Esophagus muscularis mucosa (tissue), 4 donors: ENCODE results near the gene DDX24. TPM values are rescaled to one million over a fixed set of nuclear protein-coding genes. Genes with fewer than 3 reads are reported as not detected.

Experiments used
- DNase-seq: peaks from one replicate; pipeline ENCODE4 v3.0.0-alpha.2; 2017; ENCODE audit errors: extremely low spot score
- H3K27ac ChIP-seq, 4 donors: fragments of 200-600 bp; sonication (generic); replicated peaks in 1 of 4; 1 replicate in 3 of 4; 2 replicates in 1 of 4; pipeline ENCODE4 v1.5.1; 2016 to 2019; ENCODE audit warnings: mild to moderate bottlenecking in 1 of 4
- H3K27me3 ChIP-seq, 4 donors: fragments of 200-600 bp; sonication (generic); one replicate each; pipeline versions ENCODE4 v1.5.1 to v1.6.0; 2016 to 2019
- H3K36me3 ChIP-seq, 4 donors: fragments of 200-600 bp; sonication (generic); one replicate each; pipeline ENCODE4 v1.5.1; 2016 to 2019
- H3K4me1 ChIP-seq, 4 donors: fragments of 200-600 bp; sonication (generic); one replicate each; pipeline ENCODE4 v1.5.1; 2016 to 2019
- H3K4me3 ChIP-seq, 4 donors: fragments of 200-600 bp; sonication (generic); 1 replicate in 2 of 4; 2 replicates in 2 of 4; pipeline ENCODE4 v1.5.1; 2016 to 2019; ENCODE audit warnings: mild to moderate bottlenecking in 4 of 4, moderate library complexity in 1 of 4
- H3K9me3 ChIP-seq, 4 donors: fragments of 200-600 bp; sonication (generic); 1 replicate in 3 of 4; 2 replicates in 1 of 4; pipeline ENCODE4 v1.5.1; 2016 to 2019
- CTCF ChIP-seq, 3 experiments: fragments of 200-600 bp in 2 of 3; fragments of 450-650 bp in 1 of 3; sonication (generic) in 2 of 3; IDR thresholded peaks; one replicate each; pipeline ENCODE4 v1.5.1; 2017 to 2019; ENCODE audit warnings: antibody characterized with exemption in 3 of 3, mild to moderate bottlenecking in 2 of 3, moderate library complexity in 1 of 3
- EP300 ChIP-seq: sonication (generic); formaldehyde crosslinking; IDR thresholded peaks from one replicate; pipeline ENCODE4 v1.6.1; 2017; ENCODE audit warnings: antibody characterized with exemption
- POLR2A ChIP-seq: fragments of 450-650 bp; IDR thresholded peaks from one replicate; pipeline ENCODE4 v1.6.1; 2017; ENCODE audit warnings: antibody characterized with exemption, moderate library complexity, mild to moderate bottlenecking, low read depth
- POLR2AphosphoS5 ChIP-seq, 2 donors: sonication (generic); formaldehyde crosslinking; IDR thresholded peaks; one replicate each; pipeline ENCODE4 v1.6.1; 2017; ENCODE audit warnings: antibody characterized with exemption in 2 of 2
- WGBS: methylation state at CpG from one replicate; pipeline ENCODE4 v1.1.5; 2018; 5-methylcytosine and 5-hydroxymethylcytosine counted together
- intact Hi-C: fragments of 100-400 bp; cut with DNase I; formaldehyde crosslinking; loops from one replicate; pipeline ENCODE4 v1.15.1; 2023
- total RNA-seq, 4 donors: library from RNA; depleted of rRNA; stranded (reverse); fragments of >200 nt; gene quantifications; one replicate each; pipeline versions ENCODE4 v1.1.0 to v1.2.1, GENCODE V29; 2016

Gene DDX24
- total RNA-seq, 4 donors from 2014 or later: 142 to 215 (median 176) TPM

- Histone ChIP-seq H3K27ac (no peak overlapping the region), H3K4me3 (no peak overlapping the region), H3K36me3 (no peaks in the 10 kb centered on the region), H3K9me3 (peaks cover 0 to 23% (median 19%) of the 10 kb centered on the region in 4 donors), H3K4me1 (no peaks in the 10 kb centered on the region), H3K27me3 (no peaks in the 10 kb centered on the region)
- WGBS: 31% methylated on average over 3 of the region's 3 CpGs
- intact Hi-C loops: no loop called here
- no peak for DNase-seq
- TF ChIP-seq EP300: no peak
- TF ChIP-seq CTCF (IDR thresholded peaks at IDR 0.05): no peak
- no peak for TF ChIP-seq POLR2A
- TF ChIP-seq POLR2AphosphoS5 (IDR thresholded peaks at IDR 0.05): no peak
Observed at GRCh38 chr14:94121485-94121884, 40.5 kb upstream of the DDX24 start.

GRCh38 chr14:94120667-94121340 lies 39.8 kb upstream of the DDX24 start:
- H3K27ac ChIP-seq: no peak overlapping the region
- H3K4me3 ChIP-seq: no peak overlapping the region
- TF ChIP-seq CTCF (IDR thresholded peaks at IDR 0.05): no peak
- TF ChIP-seq POLR2AphosphoS5 (IDR thresholded peaks at IDR 0.05): no peak
- TF ChIP-seq EP300: no peak
- TF ChIP-seq POLR2A: no peak
- 81% methylated on average over 5 of the region's 5 CpGs for whole genome bisulfite sequencing
- peaks cover 0 to 6% (median 3%) of the 10 kb centered on the region in 4 donors for H3K36me3 ChIP-seq
- H3K27me3 ChIP-seq: peaks cover 0 to 4% (median 0%) of the 10 kb centered on the region in 4 donors
- intact Hi-C loops: no loop called here
- peaks cover 0 to under 1% (median under 1%) of the 10 kb centered on the region in 4 donors for H3K4me1 ChIP-seq
- no peak for DNase-seq
- H3K9me3 ChIP-seq: peaks cover 0 to 23% (median 19%) of the 10 kb centered on the region in 4 donors

DNA sequence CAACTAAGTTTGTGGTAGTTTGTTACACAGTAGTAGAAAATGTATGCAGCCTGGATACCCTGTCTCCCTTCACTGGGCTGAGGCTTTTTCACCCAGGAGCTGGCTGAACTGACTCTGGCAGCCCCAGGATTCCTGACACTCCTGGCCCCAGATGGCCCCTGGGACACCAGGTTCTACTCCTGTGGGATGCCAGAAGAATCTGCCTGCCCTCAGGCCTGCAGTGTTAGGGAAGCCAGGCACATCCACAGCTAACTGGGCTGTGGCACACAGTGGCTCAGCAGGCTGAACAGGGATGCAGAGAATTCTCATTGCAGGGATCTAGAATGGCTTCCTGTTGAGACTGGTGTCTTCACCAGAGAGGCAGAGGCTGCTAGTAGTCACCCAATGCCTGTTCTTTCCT lies 38.1 kb upstream of the DDX24 start:
- Histone ChIP-seq H3K4me3 (no peak overlapping the region), H3K36me3 (peaks cover 0 to 8% (median 3%) of the 10 kb centered on the region in 4 donors)
- no peak for TF ChIP-seq EP300
- TF ChIP-seq POLR2AphosphoS5 (IDR thresholded peaks at IDR 0.05): no peak
- TF ChIP-seq CTCF (IDR thresholded peaks at IDR 0.05): no peak
- no peak for TF ChIP-seq POLR2A

DNA sequence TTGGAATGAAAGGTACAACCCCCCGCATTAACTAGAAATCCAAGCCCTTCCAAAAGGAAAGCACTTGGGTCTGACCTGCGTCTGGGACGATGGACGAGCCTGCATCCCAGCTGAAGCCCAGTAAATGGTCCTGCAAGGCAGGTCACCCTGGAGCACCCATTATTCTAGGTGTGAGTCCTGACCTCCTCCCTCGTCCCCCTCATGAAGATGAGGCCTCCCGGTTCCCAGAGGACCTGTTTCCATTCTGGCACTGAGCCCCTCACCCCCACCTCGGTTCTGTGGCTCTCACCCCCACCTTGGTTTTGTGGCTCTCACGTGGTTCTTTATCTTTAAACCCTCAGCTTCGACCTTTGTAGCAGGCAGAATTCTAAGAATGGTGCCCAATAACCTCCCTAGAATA lies 36.9 kb upstream of the DDX24 start:
- peaks cover 0 to 23% (median 19%) of the 10 kb centered on the region in 4 donors for H3K9me3 ChIP-seq
- no peak overlapping the region for H3K4me3 ChIP-seq
- peaks cover 20 to 27% (median 21%) of the 10 kb centered on the region in 4 donors for H3K4me1 ChIP-seq
- intact Hi-C loops: no loop called here
- 85% methylated on average over 9 of the region's 9 CpGs for WGBS
- no peak for DNase-seq
- TF ChIP-seq POLR2AphosphoS5 (IDR thresholded peaks at IDR 0.05) (no peak), EP300 (no peak), CTCF (IDR thresholded peaks at IDR 0.05) (no peak), POLR2A (no peak)
- no peak overlapping the region for H3K27ac ChIP-seq
- H3K27me3 ChIP-seq: peaks cover 0 to 7% (median 0%) of the 10 kb centered on the region in 4 donors
- H3K36me3 ChIP-seq: peaks cover 0 to 8% (median 3%) of the 10 kb centered on the region in 4 donors

More for the DNA sequence above, 38.1 kb upstream of the DDX24 start:
- no peak overlapping the region for H3K27ac ChIP-seq
- no peak for DNase-seq
- H3K9me3 ChIP-seq: peaks cover 0 to 23% (median 19%) of the 10 kb centered on the region in 4 donors
- H3K27me3 ChIP-seq: peaks cover 0 to 7% (median 0%) of the 10 kb centered on the region in 4 donors
- H3K4me1 ChIP-seq: peaks cover 8 to 16% (median 10%) of the 10 kb centered on the region in 4 donors
- intact Hi-C loops: no loop called here
